Fibroblast of pulmonary artery (primary cell): ENCODE measurements around the gene CDK17.
"Not testable (repeated sequence)": the region's sequence is repeated elsewhere in the genome, so short reads cannot be mapped to it uniquely, and the experiment has no call there.

Experiments
- DNase-seq: peaks from one replicate; pipeline ENCODE4 v3.0.0-alpha.2; 2010; ENCODE audit warnings: low read depth
- H3K4me3 ChIP-seq: replicated peaks from 2 replicates; pipeline ENCODE4 v1.5.1; 2011; ENCODE audit warnings: low read depth, mild to moderate bottlenecking, control low read depth, low read length, moderate library complexity
- CTCF ChIP-seq: IDR thresholded peaks from 2 replicates; pipeline ENCODE4 v1.5.1; 2011; ENCODE audit warnings: mild to moderate bottlenecking, control low read depth, low read length, inconsistent platforms; ENCODE audit errors: missing control alignments

CDK17 gene

GRCh38 chr12:96419576-96420276, 19.5 kb upstream of the CDK17 start:
- no peak for TF ChIP-seq CTCF
- no peak for DNase-seq
- no peak overlapping the region for H3K4me3 ChIP-seq

- not testable (repeated sequence) for H3K4me3 ChIP-seq, DNase-seq
Observed at GRCh38 chr12:96417688-96418087, 17.4 kb upstream of the CDK17 start.

- DNase-seq: peak; percentile 90
- no peak overlapping the region for H3K4me3 ChIP-seq
- no peak for TF ChIP-seq CTCF
Observed at GRCh38 chr12:96416033-96416799, 16.0 kb upstream of the CDK17 start.

GRCh38 chr12:96414637-96415036, 14.4 kb upstream of the CDK17 start:
- H3K4me3 ChIP-seq: no peak overlapping the region
- DNase-seq: no peak
- TF ChIP-seq CTCF: no peak

GRCh38 chr12:96412431-96412830, 12.2 kb upstream of the CDK17 start:
- no peak overlapping the region for H3K4me3 ChIP-seq
- no peak for TF ChIP-seq CTCF
- no peak for DNase-seq

GRCh38 chr12:96409731-96410130, 9.5 kb upstream of the CDK17 start:
- TF ChIP-seq CTCF: no peak
- DNase-seq: no peak
- H3K4me3 ChIP-seq: no peak overlapping the region

GRCh38 chr12:96408993-96409392, 8.8 kb upstream of the CDK17 start:
- no peak overlapping the region for H3K4me3 ChIP-seq
- no peak for DNase-seq

GRCh38 chr12:96407429-96408097, 7.3 kb upstream of the CDK17 start:
- not testable (repeated sequence) for DNase-seq, H3K4me3 ChIP-seq

More at GRCh38 chr12:96408993-96409392, 8.8 kb upstream of the CDK17 start:
- no peak for TF ChIP-seq CTCF
